Measurements from ENCODE around the gene SGCD.

Gene SGCD

DNA sequence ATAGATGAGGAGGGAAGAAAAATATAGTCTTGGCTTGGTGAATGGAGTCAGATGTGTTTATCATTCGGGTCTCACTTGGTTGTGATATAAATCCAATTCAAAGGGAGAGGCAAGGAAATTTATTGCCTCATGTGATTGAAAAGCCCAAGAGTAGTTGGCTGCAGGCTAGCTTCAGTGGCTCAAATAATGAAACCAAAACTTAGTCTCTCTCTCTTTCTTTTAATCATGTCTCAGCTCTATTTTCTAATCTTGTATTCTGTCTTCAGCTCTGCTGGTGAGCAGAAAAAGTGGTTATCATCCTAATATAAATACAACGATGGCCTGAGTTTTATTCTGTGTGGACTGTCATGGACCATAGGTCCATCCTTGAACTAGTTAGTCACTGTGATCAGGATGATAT is 288.9 kb downstream of the SGCD start:
- DNase-seq: no peak
- H3K4me3 ChIP-seq: no peak overlapping the region
- TF ChIP-seq, protein P1, sequence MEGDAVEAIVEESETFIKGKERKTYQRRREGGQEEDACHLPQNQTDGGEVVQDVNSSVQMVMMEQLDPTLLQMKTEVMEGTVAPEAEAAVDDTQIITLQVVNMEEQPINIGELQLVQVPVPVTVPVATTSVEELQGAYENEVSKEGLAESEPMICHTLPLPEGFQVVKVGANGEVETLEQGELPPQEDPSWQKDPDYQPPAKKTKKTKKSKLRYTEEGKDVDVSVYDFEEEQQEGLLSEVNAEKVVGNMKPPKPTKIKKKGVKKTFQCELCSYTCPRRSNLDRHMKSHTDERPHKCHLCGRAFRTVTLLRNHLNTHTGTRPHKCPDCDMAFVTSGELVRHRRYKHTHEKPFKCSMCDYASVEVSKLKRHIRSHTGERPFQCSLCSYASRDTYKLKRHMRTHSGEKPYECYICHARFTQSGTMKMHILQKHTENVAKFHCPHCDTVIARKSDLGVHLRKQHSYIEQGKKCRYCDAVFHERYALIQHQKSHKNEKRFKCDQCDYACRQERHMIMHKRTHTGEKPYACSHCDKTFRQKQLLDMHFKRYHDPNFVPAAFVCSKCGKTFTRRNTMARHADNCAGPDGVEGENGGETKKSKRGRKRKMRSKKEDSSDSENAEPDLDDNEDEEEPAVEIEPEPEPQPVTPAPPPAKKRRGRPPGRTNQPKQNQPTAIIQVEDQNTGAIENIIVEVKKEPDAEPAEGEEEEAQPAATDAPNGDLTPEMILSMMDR (IDR thresholded peaks at IDR 0.05): no peak
- H3K9me3 ChIP-seq: peaks cover 0 to 7% (median 4%) of the 10 kb centered on the region in 3 donors
- no peaks in the 10 kb centered on the region for H3K27me3 ChIP-seq
- H3K4me1 ChIP-seq: peaks cover 0 to 5% (median 0%) of the 10 kb centered on the region in 4 donors
- peaks cover 0 to 16% (median 4%) of the 10 kb centered on the region in 3 donors for H3K36me3 ChIP-seq
- intact Hi-C loops (cut with DNase I; ENCODE audit: low total_unique reads): no loop called here
- H3K27ac ChIP-seq: no peak overlapping the region

DNA sequence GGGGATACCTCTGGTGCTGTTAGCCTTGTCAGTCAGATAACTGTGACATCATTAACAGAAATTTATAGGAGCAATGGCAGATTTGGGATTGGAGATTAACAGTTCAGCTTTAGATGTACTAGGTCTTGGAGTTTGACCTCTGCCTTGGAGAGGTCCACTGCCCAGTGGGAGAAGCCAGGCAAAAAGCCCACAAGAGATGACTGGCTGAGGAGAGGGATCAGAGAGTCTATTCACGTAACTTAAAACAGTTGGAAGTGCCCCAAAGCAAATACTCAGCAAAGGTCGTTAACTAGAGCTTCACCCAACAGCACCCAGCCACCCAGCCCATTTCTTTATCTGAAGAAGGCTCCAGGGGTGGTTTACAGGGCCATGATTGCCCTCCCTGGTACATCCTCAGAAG is 290.5 kb downstream of the SGCD start:
- Histone ChIP-seq H3K27me3 (no peaks in the 10 kb centered on the region), H3K4me1 (peaks cover 0 to 5% (median 0%) of the 10 kb centered on the region in 4 donors), H3K27ac (no peak overlapping the region), H3K4me3 (no peak overlapping the region), H3K9me3 (no peaks in the 10 kb centered on the region), H3K36me3 (peaks cover 0 to 14% (median 0%) of the 10 kb centered on the region in 3 donors)
- TF ChIP-seq, protein P1 (IDR thresholded peaks at IDR 0.05): no peak
- intact Hi-C loops (cut with DNase I; ENCODE audit: low total_unique reads): no loop called here
- no peak for DNase-seq

DNA sequence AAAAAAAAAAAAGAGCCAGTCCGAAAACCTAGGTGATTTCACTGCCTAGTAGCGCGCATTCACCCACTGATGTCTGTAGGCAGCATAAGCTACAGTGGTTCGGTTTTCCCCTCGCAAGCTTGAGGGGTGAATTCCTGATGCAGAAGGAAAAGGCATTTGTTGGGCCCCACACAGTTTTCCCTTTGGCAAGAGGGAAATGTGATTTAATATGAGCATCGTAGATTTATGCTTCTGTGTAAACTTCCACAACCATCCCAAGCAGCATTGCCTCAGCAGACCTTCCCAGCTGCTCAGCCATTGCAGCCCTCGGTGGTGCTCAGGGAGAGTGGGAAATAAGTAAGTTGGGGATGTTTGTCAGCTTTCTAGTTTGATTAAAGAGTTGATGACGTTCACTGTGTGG is 291.6 kb downstream of the SGCD start:
- no peaks in the 10 kb centered on the region for H3K9me3 ChIP-seq
- peaks cover 0 to 2% (median 0%) of the 10 kb centered on the region in 3 donors for H3K36me3 ChIP-seq
- intact Hi-C loops (cut with DNase I; ENCODE audit: low total_unique reads): no loop called here
- peaks cover 0 to 5% (median 0%) of the 10 kb centered on the region in 4 donors for H3K4me1 ChIP-seq
- TF ChIP-seq, protein P1 (IDR thresholded peaks at IDR 0.05): no peak
- no peak for DNase-seq
- H3K4me3 ChIP-seq: no peak overlapping the region
- H3K27ac ChIP-seq: no peak overlapping the region
- H3K27me3 ChIP-seq: no peaks in the 10 kb centered on the region

DNA sequence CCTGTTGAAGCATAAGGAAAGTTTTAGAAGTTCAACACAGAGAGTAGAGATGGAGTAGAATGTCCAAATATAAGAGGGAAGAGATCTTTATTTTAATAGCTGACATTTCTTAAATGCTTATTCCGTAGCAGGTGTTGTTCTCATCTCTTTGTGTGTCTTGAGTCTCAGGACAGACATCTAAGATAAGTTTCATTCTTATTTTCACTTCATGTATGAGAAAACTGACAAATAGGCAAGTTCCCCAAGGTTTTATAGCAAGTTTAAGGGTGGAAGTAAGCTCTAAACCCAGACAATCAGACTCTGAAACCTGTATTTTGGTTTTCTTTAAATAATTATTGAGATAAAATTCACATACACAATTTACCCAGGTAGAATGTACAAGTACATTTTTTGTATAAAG is 294.8 kb downstream of the SGCD start:
- intact Hi-C loops (cut with DNase I; ENCODE audit: low total_unique reads): no loop called here

DNA sequence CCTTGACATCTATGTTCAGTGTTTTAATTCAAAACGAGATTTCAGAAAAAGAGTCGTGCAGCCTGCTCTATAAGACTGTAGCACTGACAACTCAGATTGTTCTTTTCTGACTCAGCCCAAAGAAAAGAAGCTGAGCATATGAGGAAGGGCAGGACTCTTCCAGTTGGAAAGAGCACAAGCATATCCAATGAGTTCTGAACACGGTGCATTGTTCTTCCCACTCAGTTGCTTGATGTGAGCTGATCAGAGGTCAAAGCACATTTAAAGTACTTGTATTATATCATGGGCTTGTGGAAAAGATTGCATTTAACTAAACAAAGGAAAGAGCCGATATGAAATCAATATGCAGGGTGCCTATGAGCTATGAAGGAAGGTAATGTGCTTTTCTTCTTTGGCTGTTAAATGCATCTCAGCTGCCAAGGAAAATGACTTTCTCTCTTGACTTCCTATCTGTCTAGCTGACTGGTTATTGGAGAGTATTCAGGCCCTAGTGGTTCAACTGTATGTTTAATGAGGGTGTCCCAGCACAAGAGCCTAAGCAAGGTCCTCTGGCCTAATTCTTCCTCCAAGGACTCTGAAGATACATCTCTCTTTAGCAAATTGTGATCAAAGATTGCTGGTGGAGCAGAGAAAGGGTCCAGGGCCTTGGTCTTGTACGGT is 296.5 kb downstream of the SGCD start:
- Histone ChIP-seq H3K9me3 (no peaks in the 10 kb centered on the region), H3K4me1 (no peaks in the 10 kb centered on the region), H3K27me3 (no peaks in the 10 kb centered on the region), H3K27ac (no peak overlapping the region), H3K4me3 (no peak overlapping the region), H3K36me3 (peaks cover 0 to 3% (median 0%) of the 10 kb centered on the region in 3 donors)
- TF ChIP-seq, protein P1 (IDR thresholded peaks at IDR 0.05): no peak
- intact Hi-C loops (cut with DNase I; ENCODE audit: low total_unique reads): no loop called here
- no peak for DNase-seq

More for the DNA sequence above, 294.8 kb downstream of the SGCD start:
- H3K9me3 ChIP-seq: no peaks in the 10 kb centered on the region
- H3K36me3 ChIP-seq: peaks cover 0 to 3% (median 0%) of the 10 kb centered on the region in 3 donors
- TF ChIP-seq, protein P1 (IDR thresholded peaks at IDR 0.05): no peak
- DNase-seq: no peak
- peaks cover 0 to 5% (median 0%) of the 10 kb centered on the region in 4 donors for H3K4me1 ChIP-seq
- no peak overlapping the region for H3K4me3 ChIP-seq
- no peaks in the 10 kb centered on the region for H3K27me3 ChIP-seq
- no peak overlapping the region for H3K27ac ChIP-seq

All from tibial artery (tissue), 4 donors.